Common myeloid progenitor, CD34-positive (primary cell): ENCODE data around the gene ERBB3.

Source experiments
- CTCF ChIA-PET: fragments of 350-600 bp; sonication (Branson Sonifier 250); formaldehyde crosslinking; loops from one replicate; lab custom pipeline; 2021; ENCODE audit warnings: antibody characterized with exemption; lab: Charles Lee
- POLR2A ChIA-PET: fragments of 350-600 bp; sonication (Branson Sonifier 250); formaldehyde crosslinking; loops from one replicate; lab custom pipeline; 2021; ENCODE audit warnings: antibody characterized with exemption; lab: Charles Lee
- DNase-seq, 3 donors: peaks; one replicate each; pipeline versions ENCODE4 v3.0.0 to v3.0.0-alpha.2; 2013
- H3K27ac ChIP-seq, 2 experiments: 1 replicate in 1 of 2; 2 replicates in 1 of 2; pipeline ENCODE4 v1.7.0; 2013; ENCODE audit warnings: inconsistent platforms in 2 of 2, low read length in 2 of 2, mild to moderate bottlenecking in 2 of 2, low read depth in 1 of 2, moderate library complexity in 1 of 2; ENCODE audit not compliant: severe bottlenecking in 2 of 2, insufficient read depth in 1 of 2, poor library complexity in 1 of 2
- H3K27me3 ChIP-seq, 5 experiments: replicated peaks in 2 of 5; 1 replicate in 3 of 5; 2 replicates in 2 of 5; pipeline versions ENCODE4 v1.6.1 to v1.7.0; 2013; ENCODE audit warnings: low read length in 4 of 5, mild to moderate bottlenecking in 2 of 5, moderate library complexity in 2 of 5, inconsistent platforms in 1 of 5; ENCODE audit not compliant: insufficient read depth in 5 of 5, control insufficient read depth in 4 of 5
- H3K36me3 ChIP-seq, 4 experiments: 1 replicate in 2 of 4; 2 replicates in 2 of 4; pipeline versions ENCODE4 v1.6.1 to v1.7.0; 2013; ENCODE audit warnings: low read length in 3 of 4, control low read depth in 1 of 4, mild to moderate bottlenecking in 1 of 4; ENCODE audit not compliant: control insufficient read depth in 4 of 4, insufficient read depth in 4 of 4
- H3K4me1 ChIP-seq, 4 experiments: 1 replicate in 3 of 4; 2 replicates in 1 of 4; pipeline versions ENCODE4 v1.6.1 to v1.7.1; 2013; ENCODE audit warnings: low read length in 3 of 4, mild to moderate bottlenecking in 3 of 4, control low read depth in 1 of 4, inconsistent platforms in 1 of 4, moderate library complexity in 1 of 4; ENCODE audit not compliant: control insufficient read depth in 4 of 4, insufficient read depth in 4 of 4; ENCODE audit errors: control extremely low read depth in 1 of 4
- H3K4me3 ChIP-seq, 7 experiments: 1 replicate in 4 of 7; 2 replicates in 3 of 7; pipeline versions ENCODE4 v1.5.1 to v1.7.0; 2013; ENCODE audit warnings: mild to moderate bottlenecking in 7 of 7, low read length in 6 of 7, moderate library complexity in 6 of 7, inconsistent platforms in 2 of 7, low read depth in 2 of 7, control low read depth in 1 of 7; ENCODE audit not compliant: insufficient read depth in 4 of 7, control insufficient read depth in 1 of 7; ENCODE audit errors: extremely low read depth in 1 of 7
- H3K9me3 ChIP-seq, 5 experiments: 1 replicate in 4 of 5; 2 replicates in 1 of 5; pipeline versions ENCODE4 v1.6.1 to v1.7.1; 2013; ENCODE audit warnings: low read length in 4 of 5, mild to moderate bottlenecking in 2 of 5, inconsistent platforms in 1 of 5, low read depth in 1 of 5, moderate library complexity in 1 of 5; ENCODE audit not compliant: control insufficient read depth in 4 of 5, insufficient read depth in 2 of 5; ENCODE audit errors: control extremely low read depth in 1 of 5
- WGBS: methylation state at CpG from one replicate; pipeline ENCODE4 v1.1.5; 2013; ENCODE audit not compliant: insufficient coverage; 5-methylcytosine and 5-hydroxymethylcytosine counted together

The ERBB3 gene

GRCh38 chr12:56102683-56103065 lies 22.7 kb downstream of the ERBB3 start:
- CTCF ChIA-PET = interaction anchor here (0.5 to 1.9 kb wide), 4 partner anchors 12 to 129 kb away, joined by 3 to 6 read pairs (median 4); partner anchors contain the start of gene RAB5B

GRCh38 chr12:56103066-56103711 lies 23.2 kb downstream of the ERBB3 start:
- POLR2A ChIA-PET = no interaction called here
- H3K27me3 ChIP-seq = no peaks in the 10 kb centered on the region
- H3K9me3 ChIP-seq = no peaks in the 10 kb centered on the region
- 51% methylated on average over 5 of the region's 6 CpGs for WGBS
- peaks cover 16 to 34% (median 27%) of the 10 kb centered on the region in 4 experiments for H3K4me1 ChIP-seq
- H3K27ac ChIP-seq = peak overlapping the region in 1 of 2 experiments; percentile 93
- peak overlapping the region in 6 of 7 experiments; percentile 80 to 97 (median 90) for H3K4me3 ChIP-seq
- peaks cover 4 to 22% (median 14%) of the 10 kb centered on the region in 4 experiments for H3K36me3 ChIP-seq
- CTCF ChIA-PET = interaction anchor here (0.5 to 2.2 kb wide), 6 partner anchors 12 to 129 kb away, joined by 3 to 8 read pairs (median 4); partner anchors contain the start of gene RAB5B
- peak in 2 of 3 donors; percentile 34 to 44 for DNase-seq

More at GRCh38 chr12:56102683-56103065, 22.7 kb downstream of the ERBB3 start:
- H3K4me1 ChIP-seq = peaks cover 16 to 34% (median 27%) of the 10 kb centered on the region in 4 experiments
- no peaks in the 10 kb centered on the region for H3K9me3 ChIP-seq
- POLR2A ChIA-PET = no interaction called here
- no peaks in the 10 kb centered on the region for H3K27me3 ChIP-seq
- WGBS = 100% methylated on average over 1 of the region's 1 CpG
- no peak for DNase-seq
- peaks cover 2 to 17% (median 9%) of the 10 kb centered on the region in 4 experiments for H3K36me3 ChIP-seq
- H3K4me3 ChIP-seq = peak overlapping the region in 1 of 7 experiments; percentile 95
- no peak overlapping the region for H3K27ac ChIP-seq

- Histone ChIP-seq H3K36me3 (peaks cover 6 to 28% (median 17%) of the 10 kb centered on the region in 4 experiments), H3K4me3 (peak overlapping the region; percentile 75 to 97 (median 86)), H3K27ac (peak overlapping the region in 1 of 2 experiments; percentile 93), H3K27me3 (no peaks in the 10 kb centered on the region), H3K9me3 (no peaks in the 10 kb centered on the region), H3K4me1 (peaks cover 16 to 34% (median 27%) of the 10 kb centered on the region in 4 experiments)
- POLR2A ChIA-PET = interaction anchor here (0.6 to 2.1 kb wide), 4 partner anchors 13 to 130 kb away, joined by 3 to 35 read pairs (median 3); partner anchors contain the start of genes ERBB3, RAB5B, RPL41 and ZC3H10
- CTCF ChIA-PET = interaction anchor here (0.9 to 2.2 kb wide), 12 partner anchors 10 to 360 kb away, joined by 3 to 10 read pairs (median 4); partner anchors contain the start of genes ERBB3 and ZC3H10
- WGBS = 3% methylated on average over 8 of the region's 8 CpGs
- DNase-seq = no peak
These were observed 23.8 kb downstream of the ERBB3 start for GRCh38 chr12:56103823-56104108.

GRCh38 chr12:56104109-56104814 lies 24.3 kb downstream of the ERBB3 start, which contains the start of gene PA2G4:
Gene PA2G4 (plus strand): TSS chr12:56104559. CDS start chr12:56104738, 179 bp downstream.
- peak within 1 kb of the TSS; percentile 74 to 93 for H3K27ac ChIP-seq
- H3K4me1 ChIP-seq = peaks cover 16 to 34% (median 27%) of the 10 kb centered on the region in 4 experiments
- peak; percentile 99 to 100 (median 99) for DNase-seq
- H3K27me3 ChIP-seq = no peaks in the 10 kb centered on the region
- no peaks in the 10 kb centered on the region for H3K9me3 ChIP-seq
- ChIA-PET CTCF (interaction anchor here (0.9 to 2.2 kb wide), 12 partner anchors 9 to 360 kb away, joined by 3 to 10 read pairs (median 4); partner anchors contain the start of genes ERBB3 and ZC3H10), POLR2A (interaction anchor here (0.6 to 2.1 kb wide), 5 partner anchors 12 to 131 kb away, joined by 3 to 35 read pairs (median 3); partner anchors contain the start of genes ERBB3, RAB5B, RNF41 and RPL41)
- WGBS = 0% methylated on average over 57 of the region's 60 CpGs
- peak within 1 kb of the TSS; percentile 75 to 97 (median 86) for H3K4me3 ChIP-seq
- peaks cover 8 to 30% (median 19%) of the 10 kb centered on the region in 4 experiments for H3K36me3 ChIP-seq

GRCh38 chr12:56104815-56105608 lies 25.0 kb downstream of the ERBB3 start:
- H3K27me3 ChIP-seq = no peaks in the 10 kb centered on the region
- CTCF ChIA-PET = interaction anchor here (0.7 to 2.2 kb wide), 12 partner anchors 10 to 359 kb away, joined by 3 to 10 read pairs (median 4); partner anchors contain the start of genes ERBB3, RPL41, SMARCC2 and ZC3H10
- 1% methylated on average over 35 of the region's 40 CpGs for WGBS
- peak overlapping the region; percentile 75 to 97 (median 86) for H3K4me3 ChIP-seq
- H3K36me3 ChIP-seq = peaks cover 13 to 37% (median 25%) of the 10 kb centered on the region in 4 experiments
- peak overlapping the region; percentile 74 to 93 for H3K27ac ChIP-seq
- POLR2A ChIA-PET = interaction anchor here (1.0 to 2.1 kb wide), 4 partner anchors 12 to 132 kb away, joined by 3 to 35 read pairs (median 4); partner anchors contain the start of genes ERBB3, RAB5B, RNF41 and RPL41
- peaks cover 16 to 34% (median 27%) of the 10 kb centered on the region in 4 experiments for H3K4me1 ChIP-seq
- DNase-seq = peak in 1 of 3 donors; percentile 32
- H3K9me3 ChIP-seq = no peaks in the 10 kb centered on the region

GRCh38 chr12:56105609-56105902 lies 25.6 kb downstream of the ERBB3 start:
- Histone ChIP-seq H3K27me3 (no peaks in the 10 kb centered on the region), H3K4me3 (peak overlapping the region in 6 of 7 experiments; percentile 80 to 97 (median 90)), H3K9me3 (no peaks in the 10 kb centered on the region), H3K36me3 (peaks cover 14 to 42% (median 30%) of the 10 kb centered on the region in 4 experiments), H3K27ac (peak overlapping the region; percentile 74 to 93), H3K4me1 (peaks cover 16 to 34% (median 27%) of the 10 kb centered on the region in 4 experiments)
- ChIA-PET POLR2A (interaction anchor here (1.2 to 2.1 kb wide), 2 partner anchors 11 to 116 kb away, joined by 4 to 35 read pairs; partner anchors contain the start of genes RNF41, RPL41 and ZC3H10), CTCF (interaction anchor here (0.7 to 2.2 kb wide), 5 partner anchors 10 to 83 kb away, joined by 3 to 10 read pairs (median 4); partner anchors contain the start of genes ERBB3 and RPL41)
- WGBS = no CpG with 5 or more reads among the region's 2 CpGs
- DNase-seq = no peak
